Measurements from ENCODE around the gene SAMD13.
"Not testable (repeated sequence)": the region's sequence is repeated elsewhere in the genome, so short reads cannot be mapped to it uniquely, and the experiment has no call there.

The SAMD13 gene

GRCh38 chr1:84283381-84283780, 18.1 kb upstream of the SAMD13 start:
- DNase-seq (ENCODE audit: low read depth in 2 of 2), result no peak

GRCh38 chr1:84286071-84286470, 15.4 kb upstream of the SAMD13 start:
- no peak for DNase-seq (ENCODE audit: low read depth in 2 of 2)

DNA sequence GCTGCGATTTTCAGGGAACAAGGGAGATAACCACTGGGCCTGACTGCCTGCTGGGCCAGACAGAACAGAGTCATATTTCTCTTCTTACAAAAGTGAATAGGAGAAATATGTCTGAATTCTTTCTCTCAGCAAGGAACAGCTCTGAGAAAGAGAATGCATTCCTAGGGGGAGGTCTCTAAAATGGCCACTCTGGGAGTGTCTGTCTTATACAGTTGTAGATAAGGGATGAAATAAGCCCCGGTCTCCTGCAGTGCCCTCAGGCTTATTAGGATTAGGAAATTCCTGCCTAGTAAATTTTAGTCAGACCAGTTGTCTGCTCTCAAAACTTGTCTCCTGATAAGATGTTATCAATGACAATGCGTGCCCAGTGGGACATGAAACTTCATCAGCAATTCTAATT, 14.1 kb upstream of the SAMD13 start:
- not testable (repeated sequence) for DNase-seq (ENCODE audit: low read depth in 2 of 2)

DNA sequence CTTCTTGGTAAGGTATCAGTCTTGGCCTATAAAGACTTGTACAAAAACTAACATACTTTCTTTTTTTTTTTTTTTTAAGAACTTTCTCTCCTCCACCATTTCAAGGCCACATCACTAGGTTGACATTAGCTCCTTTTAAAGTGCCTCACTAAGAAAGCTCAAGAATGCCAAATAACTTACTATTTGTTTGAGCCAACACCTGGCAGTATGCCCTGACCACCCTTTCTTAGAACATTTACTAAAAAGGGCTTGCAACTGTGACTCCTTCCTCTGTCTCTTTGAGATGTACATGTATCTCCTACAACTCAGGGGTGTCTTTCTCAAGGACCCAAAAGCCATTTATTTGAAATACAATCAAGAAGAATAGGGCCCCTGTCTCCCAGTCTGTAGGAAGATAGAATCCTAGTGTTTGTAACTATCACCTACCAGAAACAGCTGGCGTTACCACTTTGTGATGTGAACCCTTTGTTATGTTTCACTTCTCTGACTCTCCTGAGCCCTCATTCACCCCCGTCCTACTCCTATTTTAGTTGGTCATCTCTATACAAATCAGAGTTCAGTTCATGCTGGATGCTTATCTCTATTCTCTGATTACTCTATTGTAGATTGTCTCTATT, 12.2 kb upstream of the SAMD13 start:
- no peak for DNase-seq (ENCODE audit: low read depth in 2 of 2)

DNA sequence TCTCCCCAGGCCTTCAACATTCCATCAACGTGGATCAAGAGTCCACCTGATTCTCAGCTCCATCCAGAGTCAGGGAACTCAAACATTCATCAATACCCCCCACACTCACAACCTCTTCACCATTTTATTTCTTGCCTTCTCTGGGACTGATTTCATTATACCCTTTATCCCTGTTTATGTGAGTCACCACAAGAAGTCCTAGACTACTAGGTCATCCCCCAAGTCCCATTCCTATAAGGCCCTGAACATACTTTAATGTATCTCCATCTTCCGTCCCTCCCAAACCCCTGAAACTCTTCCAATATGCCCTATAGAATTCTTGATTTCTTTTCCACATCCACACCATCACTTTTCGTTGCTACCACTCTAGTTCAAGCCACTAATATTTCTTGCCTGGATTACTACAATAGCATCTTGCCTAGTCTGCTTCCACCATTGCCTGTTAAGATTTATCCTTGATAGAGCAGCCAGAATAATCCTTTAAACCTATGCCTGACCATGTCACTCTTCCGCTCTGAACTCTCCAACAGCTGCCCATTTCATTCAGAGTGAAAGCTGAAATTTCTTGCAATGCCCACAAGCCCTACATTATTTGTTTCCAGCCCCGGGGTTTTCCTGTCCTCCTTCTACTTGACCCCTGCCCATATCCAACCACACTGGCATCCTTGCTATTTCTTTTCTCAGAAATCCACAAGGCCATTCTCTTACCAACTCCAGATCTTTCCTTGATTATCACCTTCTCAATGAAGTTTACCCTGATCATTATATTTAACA, 9.4 kb upstream of the SAMD13 start:
- DNase-seq (ENCODE audit: low read depth in 2 of 2), result no peak

DNA sequence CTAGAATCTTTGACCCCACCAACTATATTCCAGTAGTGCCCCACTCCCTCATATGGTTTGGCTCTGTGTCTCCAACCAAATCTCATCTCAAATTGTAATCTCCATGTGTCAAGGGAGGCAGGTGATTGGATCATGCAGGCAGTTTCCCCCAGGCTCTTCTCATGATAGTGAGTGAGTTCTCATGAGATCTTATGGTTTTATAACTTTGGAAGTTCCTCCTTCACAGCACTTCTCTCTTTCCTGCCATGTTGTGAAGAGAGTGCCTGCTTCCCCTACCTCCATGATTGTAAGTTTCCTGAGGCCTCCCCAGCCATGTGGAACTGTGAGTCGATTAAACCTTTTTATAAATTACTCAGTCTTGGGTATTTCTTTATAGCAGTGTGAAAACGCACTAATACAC, 7.7 kb upstream of the SAMD13 start:
- no peak for DNase-seq (ENCODE audit: low read depth in 2 of 2)

- DNase-seq (ENCODE audit: low read depth in 2 of 2), result no peak
These were observed 6.8 kb upstream of the SAMD13 start for GRCh38 chr1:84294751-84295150.

DNA sequence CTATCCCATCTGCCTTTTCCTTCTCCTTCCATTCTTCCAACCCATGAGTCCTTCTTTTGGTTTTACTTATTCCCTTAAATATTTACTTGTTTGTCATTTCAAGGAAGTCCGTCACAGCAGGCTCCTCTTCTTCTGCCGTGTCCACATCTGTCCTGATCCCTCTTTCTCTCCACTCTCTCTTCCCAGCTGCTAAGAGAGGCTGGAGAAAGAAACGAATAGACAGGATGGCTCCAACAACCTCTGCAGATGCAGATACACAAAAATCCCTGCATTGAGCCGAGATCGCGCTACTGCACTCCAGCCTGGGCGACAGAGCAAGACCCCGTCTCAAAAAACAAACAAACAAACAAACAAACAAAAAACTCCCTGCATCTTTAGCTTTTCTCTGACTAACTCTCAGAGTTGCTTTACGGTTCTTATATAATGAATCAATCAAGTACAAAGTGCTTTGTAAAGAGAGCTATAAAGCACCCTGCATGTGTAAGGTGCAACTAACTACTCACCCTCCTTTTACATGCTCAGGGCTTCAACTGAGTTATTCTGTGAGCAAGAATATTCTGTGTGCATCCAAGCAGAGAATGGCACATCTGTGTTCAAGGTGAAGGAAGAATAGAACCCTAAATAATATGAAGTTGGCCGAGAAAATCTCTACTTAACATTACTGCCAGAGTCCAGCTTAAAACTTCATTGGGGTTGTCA, 3.8 kb upstream of the SAMD13 start:
- no peak for DNase-seq (ENCODE audit: low read depth in 2 of 2)

GRCh38 chr1:84298328-84298683, 3.2 kb upstream of the SAMD13 start:
- peak in 1 of 2 donors; percentile 5 for DNase-seq (ENCODE audit: low read depth in 2 of 2)

- DNase-seq (ENCODE audit: low read depth in 2 of 2), result no peak
These were observed 2.6 kb upstream of the SAMD13 start for GRCh38 chr1:84298684-84299535.

GRCh38 chr1:84299536-84300170, 1.9 kb upstream of the SAMD13 start:
- DNase-seq (ENCODE audit: low read depth in 2 of 2), result no peak

DNA sequence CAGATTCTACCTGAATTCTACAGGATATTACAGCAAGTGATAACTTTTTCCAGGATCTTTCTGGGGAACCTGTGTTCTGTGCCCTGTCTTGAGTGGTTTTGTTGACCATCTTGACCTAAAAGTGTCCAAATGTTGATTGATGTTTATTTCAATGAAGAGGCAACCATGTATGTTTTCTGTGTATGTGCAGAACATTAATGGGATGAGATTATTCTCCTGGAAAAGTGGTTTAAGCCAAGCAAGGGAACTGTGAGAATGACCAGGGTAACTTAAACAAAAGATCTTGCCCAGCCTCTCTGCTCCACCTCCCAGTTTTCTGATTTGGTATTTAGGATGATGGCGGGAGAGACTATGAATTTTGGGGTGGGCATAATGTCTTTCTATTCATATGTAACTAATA, 1.0 kb upstream of the SAMD13 start:
- no peak for DNase-seq (ENCODE audit: low read depth in 2 of 2)

DNA sequence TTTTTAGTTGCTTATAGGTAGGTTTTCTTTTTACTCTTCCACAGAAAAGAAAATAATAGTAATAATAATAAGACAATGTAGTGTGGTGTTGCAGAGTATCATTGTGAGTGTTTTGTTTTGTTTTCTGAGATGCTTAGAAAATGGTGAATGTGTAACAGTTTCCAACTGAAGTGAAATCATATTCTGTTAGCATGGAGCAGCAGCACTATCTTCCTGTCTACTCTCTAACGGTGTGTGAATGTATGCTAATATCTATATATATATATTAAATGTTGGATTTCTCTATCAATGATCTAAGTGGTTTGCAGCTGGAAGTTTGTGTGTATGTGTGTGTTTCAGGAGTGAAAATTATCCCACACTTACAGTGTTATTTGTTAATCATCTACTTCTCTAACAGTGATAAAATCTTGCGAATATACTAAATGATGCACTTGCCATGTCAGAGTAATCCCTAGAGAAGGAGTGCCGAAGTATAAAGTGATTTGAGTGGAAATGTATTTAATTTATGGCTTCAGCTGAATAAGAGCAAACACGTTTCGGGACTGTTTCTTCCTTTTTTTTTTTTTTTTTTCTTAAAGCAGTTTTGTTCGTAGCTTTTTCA, 377 bp downstream of the SAMD13 start:
- no peak for DNase-seq (ENCODE audit: low read depth in 2 of 2)

DNA sequence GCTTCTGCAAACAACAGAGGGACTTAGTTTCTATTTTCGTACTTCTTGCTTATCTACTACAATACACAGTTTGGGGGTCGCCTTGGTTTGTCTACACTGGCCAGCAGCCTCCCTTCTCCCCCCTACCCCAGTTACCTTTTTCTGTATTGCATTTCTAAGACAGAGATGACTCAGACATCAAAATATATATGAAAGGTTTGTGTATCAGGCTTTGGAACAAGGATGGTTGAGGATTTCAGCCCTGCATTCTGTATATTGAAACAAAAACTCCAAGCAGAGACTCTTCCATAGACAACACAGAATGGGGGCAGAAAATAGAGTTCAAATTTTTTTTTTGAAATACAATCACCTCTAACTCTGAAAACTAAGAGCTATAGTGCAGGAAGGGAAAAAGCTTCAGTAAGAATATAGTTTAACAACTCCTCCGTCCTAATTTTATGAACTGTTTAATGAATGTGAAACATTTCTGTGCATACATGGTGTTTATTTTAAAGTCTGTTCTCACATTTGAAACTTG, 1.9 kb downstream of the SAMD13 start:
- no peak for DNase-seq (ENCODE audit: low read depth in 2 of 2)

DNA sequence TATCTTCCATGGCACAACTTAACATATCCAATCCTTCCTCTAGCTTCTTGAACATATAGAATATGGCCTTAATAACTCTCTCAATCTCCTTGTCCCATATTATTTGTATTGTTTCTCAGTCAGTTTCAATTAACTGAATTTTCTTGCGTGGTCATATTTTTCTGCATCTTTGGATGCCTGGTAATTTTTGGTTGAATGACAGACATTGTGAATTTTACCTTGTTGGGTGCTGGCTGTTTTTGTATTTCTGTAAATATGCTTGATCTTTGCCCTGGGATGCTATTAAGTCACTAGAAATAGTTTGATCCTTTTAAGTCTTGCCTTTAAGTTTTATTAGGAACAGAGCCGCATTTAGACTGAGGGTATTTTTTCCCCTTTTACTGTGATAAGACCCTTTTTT, 5.9 kb downstream of the SAMD13 start:
- DNase-seq (ENCODE audit: low read depth in 2 of 2), result no peak

- no peak for DNase-seq (ENCODE audit: low read depth in 2 of 2)
These were observed 9.8 kb downstream of the SAMD13 start for GRCh38 chr1:84311296-84311695.

- DNase-seq (ENCODE audit: low read depth in 2 of 2), result no peak
These were observed 18.2 kb downstream of the SAMD13 start for GRCh38 chr1:84319662-84320061.

GRCh38 chr1:84327830-84328229, 26.3 kb downstream of the SAMD13 start:
- no peak for DNase-seq (ENCODE audit: low read depth in 2 of 2)

- DNase-seq (ENCODE audit: low read depth in 2 of 2), result no peak
These were observed 28.8 kb downstream of the SAMD13 start for GRCh38 chr1:84330125-84330984.

DNA sequence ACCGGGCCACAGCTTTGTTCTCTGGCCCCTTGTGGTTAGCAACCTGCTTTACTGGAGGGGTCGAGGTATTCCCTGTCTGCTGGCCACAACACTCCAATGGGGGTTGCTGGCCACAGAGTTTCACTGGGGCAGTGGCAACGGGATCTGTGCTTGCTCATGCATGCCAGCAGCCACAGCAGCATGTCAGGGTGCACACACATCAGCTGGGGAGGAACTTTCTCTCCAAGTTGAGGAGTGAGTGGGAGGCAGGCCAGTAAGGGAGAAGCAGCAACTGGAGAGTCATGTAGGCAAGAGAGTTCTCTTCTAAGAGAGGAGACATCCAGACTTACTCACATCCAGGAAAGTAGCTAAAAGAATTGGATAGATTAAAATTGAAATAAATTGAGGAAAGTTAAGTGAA, 38.0 kb downstream of the SAMD13 start:
- no peak for DNase-seq (ENCODE audit: low read depth in 2 of 2)
